Mesodermal cell (in vitro differentiated cells): ENCODE data around the gene JMJD6.

Experiments used
- H3K27ac ChIP-seq: 2 replicates; pipeline ENCODE4 v1.7.0; 2013; ENCODE audit warnings: mild to moderate bottlenecking, low read depth, low read length, moderate library complexity; ENCODE audit not compliant: severe bottlenecking
- H3K36me3 ChIP-seq: 2 replicates; pipeline ENCODE4 v1.7.1; 2013; ENCODE audit warnings: mild to moderate bottlenecking, low read length, moderate library complexity; ENCODE audit not compliant: control insufficient read depth, insufficient read depth
- H3K4me1 ChIP-seq: one replicate; pipeline ENCODE4 v1.7.1; 2013; ENCODE audit warnings: mild to moderate bottlenecking, low read length; ENCODE audit not compliant: insufficient read depth, control insufficient read depth, poor library complexity, severe bottlenecking
- H3K4me3 ChIP-seq: 2 replicates; pipeline ENCODE4 v1.7.0; 2013; ENCODE audit warnings: low read length, control low read depth, mild to moderate bottlenecking; ENCODE audit not compliant: insufficient read depth, poor library complexity, severe bottlenecking; ENCODE audit errors: extremely low read depth
- H3K9me3 ChIP-seq: 2 replicates; pipeline ENCODE4 v1.7.1; 2013; ENCODE audit warnings: mild to moderate bottlenecking, low read length, moderate library complexity; ENCODE audit not compliant: control insufficient read depth
- WGBS, 2 experiments: methylation state at CpG; one replicate each; pipeline ENCODE4 v1.1.5; 2013; ENCODE audit warnings: missing lambda C conversion rate in 2 of 2; ENCODE audit not compliant: insufficient coverage in 2 of 2; 5-methylcytosine and 5-hydroxymethylcytosine counted together

Gene JMJD6

GRCh38 chr17:76670020-76670717, 56.2 kb downstream of the JMJD6 start:
- no peaks in the 10 kb centered on the region for H3K36me3 ChIP-seq
- 95 to 100% methylated on average over 4 of the region's 9 CpGs for WGBS, 2 experiments
- H3K9me3 ChIP-seq: no peaks in the 10 kb centered on the region
- H3K4me1 ChIP-seq: peaks cover 6% of the 10 kb centered on the region
- no peak overlapping the region for H3K27ac ChIP-seq
- no peak overlapping the region for H3K4me3 ChIP-seq
